Colonic mucosa (tissue), 4 donors: ENCODE measurements around the gene SLC49A3. TPM values are rescaled to one million over a fixed set of nuclear protein-coding genes. Genes with fewer than 3 reads are reported as not detected.
"Not testable (repeated sequence)": the region's sequence is repeated elsewhere in the genome, so short reads cannot be mapped to it uniquely, and the experiment has no call there.

ENCODE experiments used
- DNase-seq: peaks from one replicate; pipeline ENCODE4 v3.0.0-alpha.2; 2020
- H3K27ac ChIP-seq: fragments of 200-600 bp; one replicate; pipeline ENCODE4 v1.8.0; 2021
- H3K27me3 ChIP-seq: fragments of 200-600 bp; one replicate; pipeline ENCODE4 v1.8.0; 2021
- H3K36me3 ChIP-seq: fragments of 200-600 bp; one replicate; pipeline ENCODE4 v1.8.0; 2021
- H3K4me1 ChIP-seq: fragments of 200-600 bp; one replicate; pipeline ENCODE4 v1.8.0; 2021; ENCODE audit warnings: mild to moderate bottlenecking
- H3K4me3 ChIP-seq: fragments of 200-600 bp; one replicate; pipeline ENCODE4 v1.8.0; 2021
- H3K9ac ChIP-seq, 2 donors: one replicate each; pipeline ENCODE4 v1.7.0; 2013; ENCODE audit warnings: control low read depth in 2 of 2, low read depth in 2 of 2, low read length in 2 of 2
- H3K9me3 ChIP-seq: fragments of 200-600 bp; one replicate; pipeline ENCODE4 v1.8.0; 2021
- intact Hi-C: fragments of 100-400 bp; cut with DNase I; formaldehyde crosslinking; loops from one replicate; pipeline ENCODE4 v1.14.1; 2022
- total RNA-seq, 2 donors: library from RNA; stranded (reverse); fragmentation: NEBNext Ultra II Directional in 1 of 2; extraction: Animal tissue kit (Norgen Biotek cat#: 25700) in 1 of 2; gene quantifications; one replicate each; pipeline ENCODE4 v1.2.1, GENCODE V29; 2021
- TF ChIP-seq, protein P1 (sequence below): fragments of 200-600 bp; IDR thresholded peaks from one replicate; pipeline ENCODE4 v1.8.0; 2022; ENCODE audit warnings: antibody characterized with exemption, mild to moderate bottlenecking
- donor health status: healthy.
- donor health status: DM: no; HTN: no; CAD: no.
- donor health status: DM: no; HTN: no; CAD: no.

Gene SLC49A3
- total RNA-seq = 1 to 10 TPM; 7.1 to 8.4 TPM

DNA sequence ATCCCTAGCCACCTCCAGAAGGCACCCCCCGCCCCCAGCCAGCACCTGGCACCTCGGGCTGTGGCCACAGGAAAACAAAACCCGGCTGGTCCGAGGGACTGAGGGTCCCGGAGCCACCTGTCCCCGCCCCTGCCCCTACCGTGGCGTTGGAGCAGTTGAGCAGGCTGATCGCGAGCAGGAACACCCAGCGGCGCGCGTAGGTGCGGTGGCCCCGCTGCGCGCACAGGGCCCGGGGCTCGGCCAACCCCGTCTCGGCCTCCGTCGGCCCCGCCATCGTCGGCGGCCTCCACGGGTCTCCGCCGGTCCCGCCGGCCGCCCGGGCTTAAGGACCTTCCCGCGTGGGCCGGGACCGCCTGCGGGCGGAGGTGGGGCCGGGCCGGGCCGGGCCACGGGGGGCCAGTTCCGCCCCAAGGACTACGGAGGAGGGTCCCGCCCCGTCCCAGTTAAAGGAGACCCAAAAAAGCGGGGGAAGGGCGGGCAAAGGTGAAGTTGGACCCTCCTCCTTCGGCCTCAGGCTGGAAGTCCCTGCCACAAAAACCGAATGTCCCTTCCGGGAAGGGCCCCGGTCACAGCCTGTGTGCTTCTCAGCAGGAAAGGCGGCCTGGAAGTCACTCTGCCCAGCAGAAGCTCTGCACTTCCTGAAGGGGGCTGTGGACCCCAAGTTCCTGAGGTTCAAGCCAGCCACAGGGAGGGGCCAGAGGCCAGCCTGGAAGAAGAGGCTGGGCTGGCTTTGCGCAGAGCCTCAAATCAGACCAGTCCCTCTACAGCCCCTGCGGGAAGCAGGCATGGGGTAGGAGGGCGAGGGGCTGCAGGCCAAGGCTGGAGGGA lies at the start of gene SLC49A3:
Gene SLC49A3 (minus strand): TSS at position 298 of the 828 bp plus-strand sequence. CDS start 24 bp downstream, at position 274.
- intact Hi-C loops = no loop called here
- no peaks in the 10 kb centered on the region for H3K27me3 ChIP-seq
- TF ChIP-seq, protein P1, sequence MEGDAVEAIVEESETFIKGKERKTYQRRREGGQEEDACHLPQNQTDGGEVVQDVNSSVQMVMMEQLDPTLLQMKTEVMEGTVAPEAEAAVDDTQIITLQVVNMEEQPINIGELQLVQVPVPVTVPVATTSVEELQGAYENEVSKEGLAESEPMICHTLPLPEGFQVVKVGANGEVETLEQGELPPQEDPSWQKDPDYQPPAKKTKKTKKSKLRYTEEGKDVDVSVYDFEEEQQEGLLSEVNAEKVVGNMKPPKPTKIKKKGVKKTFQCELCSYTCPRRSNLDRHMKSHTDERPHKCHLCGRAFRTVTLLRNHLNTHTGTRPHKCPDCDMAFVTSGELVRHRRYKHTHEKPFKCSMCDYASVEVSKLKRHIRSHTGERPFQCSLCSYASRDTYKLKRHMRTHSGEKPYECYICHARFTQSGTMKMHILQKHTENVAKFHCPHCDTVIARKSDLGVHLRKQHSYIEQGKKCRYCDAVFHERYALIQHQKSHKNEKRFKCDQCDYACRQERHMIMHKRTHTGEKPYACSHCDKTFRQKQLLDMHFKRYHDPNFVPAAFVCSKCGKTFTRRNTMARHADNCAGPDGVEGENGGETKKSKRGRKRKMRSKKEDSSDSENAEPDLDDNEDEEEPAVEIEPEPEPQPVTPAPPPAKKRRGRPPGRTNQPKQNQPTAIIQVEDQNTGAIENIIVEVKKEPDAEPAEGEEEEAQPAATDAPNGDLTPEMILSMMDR = no peak
- H3K36me3 ChIP-seq = no peaks in the 10 kb centered on the region
- H3K4me1 ChIP-seq = peaks cover 19% of the 10 kb centered on the region
- H3K9me3 ChIP-seq = no peaks in the 10 kb centered on the region
- H3K27ac ChIP-seq = peak within 1 kb of the TSS; percentile 74
- H3K9ac ChIP-seq = peak within 1 kb of the TSS; percentile 75 to 82
- peak within 1 kb of the TSS; percentile 41 for H3K4me3 ChIP-seq
- no peak for DNase-seq

DNA sequence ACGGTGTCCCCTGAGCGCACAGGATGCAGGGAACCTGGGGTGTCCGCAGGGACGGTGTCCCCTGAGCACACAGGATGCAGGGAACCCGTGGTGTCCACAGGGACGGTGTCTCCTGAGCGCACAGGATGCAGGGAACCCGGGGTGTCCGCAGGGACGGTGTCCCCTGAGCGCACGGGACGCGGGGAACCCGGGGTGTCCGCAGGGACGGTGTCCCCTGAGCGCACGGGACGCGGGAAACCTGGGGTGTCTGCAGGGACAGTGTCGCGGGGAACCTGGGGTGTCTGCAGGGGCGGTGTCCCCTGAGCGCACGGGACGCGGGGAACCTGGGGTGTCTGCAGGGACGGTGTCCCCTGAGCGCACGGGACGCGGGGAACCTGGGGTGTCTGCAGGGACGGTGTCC lies 47.6 kb upstream of the SLC49A3 start:
- not testable (repeated sequence) for H3K27ac ChIP-seq
- peaks cover 27% of the 10 kb centered on the region for H3K36me3 ChIP-seq

DNA sequence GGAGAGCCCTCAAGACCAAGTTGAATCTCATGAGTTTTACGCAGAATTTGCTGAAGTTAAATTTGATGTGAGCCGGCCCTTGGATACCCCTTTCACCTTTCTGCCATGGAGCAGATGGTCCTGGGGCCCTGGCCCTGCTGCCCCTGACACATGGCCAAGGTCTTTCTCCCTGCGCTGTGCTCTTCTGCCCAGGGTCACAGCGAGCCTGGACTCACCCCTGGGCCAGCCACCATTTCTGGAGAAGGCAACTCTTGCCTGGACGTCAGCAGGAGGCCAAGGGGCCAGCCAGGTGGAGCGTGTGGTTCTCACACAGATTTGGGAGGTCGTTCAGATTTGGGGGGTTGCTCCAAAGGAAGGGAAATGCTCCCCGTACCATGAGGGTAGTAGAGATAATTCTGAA lies 46.6 kb upstream of the SLC49A3 start:
- Histone ChIP-seq H3K4me1 (no peaks in the 10 kb centered on the region), H3K36me3 (peaks cover 27% of the 10 kb centered on the region), H3K9me3 (no peaks in the 10 kb centered on the region), H3K9ac (no peak overlapping the region), H3K4me3 (no peak overlapping the region), H3K27ac (no peak overlapping the region), H3K27me3 (no peaks in the 10 kb centered on the region)
- TF ChIP-seq, protein P1 = no peak
- intact Hi-C loops = no loop called here
- DNase-seq = no peak

More for the DNA sequence above, 47.6 kb upstream of the SLC49A3 start:
- H3K9me3 ChIP-seq, H3K4me3 ChIP-seq, H3K9ac ChIP-seq, intact Hi-C loops, DNase-seq, H3K27me3 ChIP-seq, H3K4me1 ChIP-seq: not testable (repeated sequence)

DNA sequence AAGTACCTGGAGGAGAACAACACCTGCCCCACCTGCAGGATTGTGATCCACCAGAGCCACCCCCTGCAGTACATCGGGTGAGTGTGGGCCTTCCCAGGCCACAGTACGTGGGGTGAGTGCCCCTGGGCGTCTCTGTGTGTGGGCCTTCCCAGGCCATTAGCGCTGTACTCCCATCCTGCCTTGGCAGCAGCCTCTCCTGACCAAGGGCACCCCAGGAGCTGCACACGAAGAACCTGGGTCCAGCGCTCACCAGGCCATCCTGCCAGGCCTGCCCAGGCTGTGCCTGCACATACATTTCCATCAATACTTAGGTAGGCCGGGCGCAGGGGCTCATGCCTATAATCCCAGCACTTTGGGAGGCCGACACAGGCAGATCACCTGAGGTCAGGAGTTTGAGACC lies 46.0 kb upstream of the SLC49A3 start:
- Histone ChIP-seq H3K9me3 (no peaks in the 10 kb centered on the region), H3K27ac (no peak overlapping the region), H3K4me3 (no peak overlapping the region), H3K27me3 (no peaks in the 10 kb centered on the region), H3K4me1 (no peaks in the 10 kb centered on the region), H3K9ac (no peak overlapping the region), H3K36me3 (peaks cover 27% of the 10 kb centered on the region)
- intact Hi-C loops = no loop called here
- TF ChIP-seq, protein P1 = no peak
- no peak for DNase-seq

DNA sequence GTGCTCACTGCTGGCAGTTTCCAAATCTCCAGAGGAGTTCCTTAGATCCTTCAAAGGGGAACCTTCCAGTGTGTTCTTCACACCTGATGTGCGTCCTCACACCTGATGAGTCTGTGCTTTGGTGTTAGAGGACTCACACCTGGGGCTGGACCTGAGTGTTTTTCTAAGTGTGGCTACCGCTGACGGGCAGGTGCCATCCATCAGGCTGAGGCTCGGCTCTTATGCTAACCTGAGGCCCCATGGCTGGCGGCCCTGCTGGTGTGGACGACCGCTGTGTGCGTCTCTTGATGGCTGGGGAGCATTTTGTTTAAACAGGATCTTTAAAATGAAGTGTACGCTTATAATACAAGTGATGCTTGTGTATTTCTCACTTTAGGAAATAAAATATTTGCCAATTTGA lies 45.1 kb upstream of the SLC49A3 start:
- H3K4me1 ChIP-seq = no peaks in the 10 kb centered on the region
- H3K27me3 ChIP-seq = no peaks in the 10 kb centered on the region
- intact Hi-C loops = no loop called here
- TF ChIP-seq, protein P1 = no peak
- no peak overlapping the region for H3K27ac ChIP-seq
- no peak overlapping the region for H3K9ac ChIP-seq
- H3K9me3 ChIP-seq = no peaks in the 10 kb centered on the region
- DNase-seq = no peak
- H3K36me3 ChIP-seq = peaks cover 27% of the 10 kb centered on the region
- H3K4me3 ChIP-seq = no peak overlapping the region

DNA sequence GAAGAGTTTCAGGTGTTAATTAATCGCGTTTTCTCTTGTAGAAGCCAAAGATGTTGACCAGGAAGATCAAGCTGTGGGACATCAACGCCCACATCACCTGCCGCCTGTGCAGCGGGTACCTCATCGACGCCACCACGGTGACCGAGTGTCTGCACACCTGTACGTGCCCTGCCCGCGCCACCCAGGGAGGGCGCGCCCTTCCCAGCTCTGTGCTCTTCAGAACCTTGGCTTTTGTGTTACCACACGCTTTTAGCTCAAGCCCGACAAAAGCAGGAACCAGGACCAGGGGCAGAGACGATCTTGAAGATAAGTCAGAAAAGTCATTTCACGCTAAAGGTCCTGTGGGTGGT lies 44.7 kb upstream of the SLC49A3 start:
- Histone ChIP-seq H3K27ac (no peak overlapping the region), H3K9me3 (no peaks in the 10 kb centered on the region), H3K9ac (no peak overlapping the region), H3K4me1 (no peaks in the 10 kb centered on the region), H3K27me3 (no peaks in the 10 kb centered on the region), H3K4me3 (no peak overlapping the region), H3K36me3 (peaks cover 27% of the 10 kb centered on the region)
- DNase-seq = no peak
- intact Hi-C loops = no loop called here
- TF ChIP-seq, protein P1 = no peak
